ENCODE data around the gene ELK3. TPM values are rescaled to one million over a fixed set of nuclear protein-coding genes. Genes with fewer than 3 reads are reported as not detected.

Gene ELK3
- total and polyA plus RNA-seq, 2 of the 8 experiments (the other 6 are each of a cell fraction or from before 2014, with no cell fraction given) = 3.5 to 14.3 TPM

- TF ChIP-seq POLR2A (IDR thresholded peaks at IDR 0.05; ENCODE audit: control extremely low read depth in 1 of 2, low read depth in 2 of 2, low read length in 2 of 2) (no peak), RXRA (IDR thresholded peaks at IDR 0.05; ENCODE audit: insufficient read depth, low read depth, low read length) (no peak), CREB1 (IDR thresholded peaks at IDR 0.05) (no peak), ASH2L (IDR thresholded peaks at IDR 0.05; ENCODE audit: low read length) (no peak), PHF8 (conservative IDR thresholded peaks at IDR 0.05; ENCODE audit: low read depth, low read length) (no peak), POU5F1 (IDR thresholded peaks at IDR 0.05; ENCODE audit: low read depth, low read length) (no peak)
- TF ChIP-seq, protein P1, sequence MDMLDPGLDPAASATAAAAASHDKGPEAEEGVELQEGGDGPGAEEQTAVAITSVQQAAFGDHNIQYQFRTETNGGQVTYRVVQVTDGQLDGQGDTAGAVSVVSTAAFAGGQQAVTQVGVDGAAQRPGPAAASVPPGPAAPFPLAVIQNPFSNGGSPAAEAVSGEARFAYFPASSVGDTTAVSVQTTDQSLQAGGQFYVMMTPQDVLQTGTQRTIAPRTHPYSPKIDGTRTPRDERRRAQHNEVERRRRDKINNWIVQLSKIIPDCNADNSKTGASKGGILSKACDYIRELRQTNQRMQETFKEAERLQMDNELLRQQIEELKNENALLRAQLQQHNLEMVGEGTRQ (IDR thresholded peaks at IDR 0.05; ENCODE audit: low read length) = no peak
- Histone ChIP-seq H2BK12ac (ENCODE audit: low read depth, low read length) (no peak overlapping the region), H3K4ac (replicated peaks; ENCODE audit: insufficient read length, low read depth, low read length) (no peak overlapping the region), H3K4me3 (ENCODE audit: extremely low read depth in 1 of 4, insufficient read depth in 2 of 4, low read depth in 3 of 4, low read length in 4 of 4) (no peak overlapping the region), H3K27ac (ENCODE audit: low read depth, low read length) (no peak overlapping the region), H4K20me1 (replicated peaks in 1 of 2; ENCODE audit: control insufficient read depth in 1 of 2, insufficient read depth in 2 of 2, low read length in 2 of 2) (no peaks in the 10 kb centered on the region), H2BK120ac (replicated peaks; ENCODE audit: low read depth, low read length) (no peak overlapping the region), H3K18ac (ENCODE audit: extremely low read depth, low read length) (no peak overlapping the region), H2BK20ac (ENCODE audit: low read length) (no peak overlapping the region), H3K79me2 (ENCODE audit: control insufficient read depth in 1 of 2, insufficient read depth in 2 of 2, low read length in 2 of 2) (no peaks in the 10 kb centered on the region), H3K4me2 (ENCODE audit: insufficient read depth in 1 of 2, low read depth in 2 of 2, low read length in 2 of 2) (no peak overlapping the region), H3K9ac (replicated peaks in 1 of 4; ENCODE audit: extremely low read depth in 1 of 4, low read depth in 3 of 4, low read length in 3 of 4) (no peak overlapping the region), H3K4me1 (replicated peaks in 1 of 4; ENCODE audit: control insufficient read depth in 3 of 4, insufficient read depth in 4 of 4, low read length in 3 of 4) (no peaks in the 10 kb centered on the region), H4K5ac (ENCODE audit: insufficient read length, low read depth, low read length) (no peak overlapping the region), H3K27me3 (replicated peaks in 1 of 4; ENCODE audit: control insufficient read depth in 3 of 4, extremely low read depth in 1 of 4, insufficient read depth in 3 of 4, low read length in 3 of 4) (no peaks in the 10 kb centered on the region), H2AFZ (ENCODE audit: low read length) (no peak overlapping the region), H2AK5ac (ENCODE audit: low read depth, low read length) (no peak overlapping the region), H3K23me2 (ENCODE audit: low read depth, low read length) (0 out of 2 replicates have a peak, but pooled peaks cover 2% of the 10 kb centered on the region), H3K14ac (ENCODE audit: insufficient read length) (no peak overlapping the region), H4K91ac (replicated peaks; ENCODE audit: insufficient read length, low read length) (no peak overlapping the region), H3K36me3 (ENCODE audit: control insufficient read depth in 2 of 4, insufficient read depth in 4 of 4, low read length in 3 of 4) (peaks cover 0 to 3% (median 0%) of the 10 kb centered on the region in 4 experiments; a peak in 3 of 8 replicates), H3K9me3 (ENCODE audit: insufficient read depth in 2 of 2, low read depth in 1 of 2, low read length in 1 of 2) (no peaks in the 10 kb centered on the region), H2BK5ac (ENCODE audit: low read depth, low read length) (no peak overlapping the region), H3K56ac (replicated peaks; ENCODE audit: insufficient read length, low read depth, low read length) (no peak overlapping the region), H3K79me1 (ENCODE audit: low read depth, low read length) (no peaks in the 10 kb centered on the region), H2BK15ac (ENCODE audit: low read length) (no peak overlapping the region), H4K8ac (ENCODE audit: extremely low read depth, insufficient read depth, low read length) (no peak overlapping the region), H3K23ac (ENCODE audit: insufficient read length) (no peak overlapping the region)
- DNase-seq (ENCODE audit: low read depth in 1 of 2, low spot score in 2 of 2) = peak in 1 of 2 experiments; percentile 13
- 81% methylated on average over 7 of the region's 7 CpGs; no CpG with 5 or more reads in 1 of the 2 experiments for WGBS, 2 experiments (ENCODE audit: extremely low coverage in 1 of 2, insufficient coverage in 1 of 2, insufficient read length in 1 of 2, insufficient replicate concordance in 2 of 2, low coverage in 1 of 2, low lambda C conversion rate in 2 of 2, missing lambda C conversion rate in 1 of 2)
- ChIA-PET CTCF (ENCODE audit: partially characterized antibody) (interaction anchor here (1.3 to 2.0 kb wide), 4 partner anchors 11 to 267 kb away, joined by 3 to 6 read pairs (median 5); partner anchors contain the start of gene CDK17), POLR2A (ENCODE audit: partially characterized antibody) (no interaction called here)
- no peak for FAIRE-seq
These were observed 56.0 kb downstream of the ELK3 start for GRCh38 chr12:96250119-96250685.
